PFSK-1 (cell line): Measurements from ENCODE around the gene MGAT5.

Source experiments
- FOXP2 ChIP-seq: optimal IDR thresholded peaks from 2 replicates; pipeline ENCODE3; 2011; ENCODE audit warnings: borderline replicate concordance, control low read depth, inconsistent platforms; ENCODE audit not compliant: insufficient read depth; ENCODE audit errors: extremely low read length, extremely low read depth
- POLR2AphosphoS5 ChIP-seq: IDR thresholded peaks from 2 replicates; pipeline ENCODE4 v1.6.1; 2012; ENCODE audit warnings: low read depth, mild to moderate bottlenecking, control low read depth, low read length, moderate library complexity
- REST ChIP-seq, 2 experiments: IDR thresholded peaks; 2 replicates each; pipeline versions ENCODE4 v1.6.1 to v1.8.0; 2011 to 2012; ENCODE audit warnings: low read depth in 2 of 2, low read length in 2 of 2, control low read depth in 1 of 2, inconsistent platforms in 1 of 2, mild to moderate bottlenecking in 1 of 2, moderate library complexity in 1 of 2; ENCODE audit not compliant: insufficient read depth in 1 of 2
- SIN3A ChIP-seq: IDR thresholded peaks from 2 replicates; pipeline ENCODE4 v1.6.1; 2012; ENCODE audit warnings: mild to moderate bottlenecking, low read length, moderate library complexity, borderline replicate concordance; ENCODE audit not compliant: insufficient read depth
- TAF1 ChIP-seq: IDR thresholded peaks from 2 replicates; pipeline ENCODE4 v1.6.1; 2012; ENCODE audit warnings: low read length, control low read depth, borderline replicate concordance; ENCODE audit not compliant: insufficient read depth

The MGAT5 gene

GRCh38 chr2:134295441-134295840 is 41.6 kb downstream of the MGAT5 start:
- no peak for TF ChIP-seq POLR2AphosphoS5
- TF ChIP-seq FOXP2: no peak
- TF ChIP-seq TAF1: no peak

GRCh38 chr2:134296301-134296700 is 42.4 kb downstream of the MGAT5 start:
- TF ChIP-seq SIN3A (no peak), TAF1 (no peak), FOXP2 (no peak), REST (IDR thresholded peaks at IDR 0.05; ENCODE audit: insufficient read depth in 1 of 2, low read depth in 2 of 2, low read length in 2 of 2) (no peak), POLR2AphosphoS5 (no peak)

DNA sequence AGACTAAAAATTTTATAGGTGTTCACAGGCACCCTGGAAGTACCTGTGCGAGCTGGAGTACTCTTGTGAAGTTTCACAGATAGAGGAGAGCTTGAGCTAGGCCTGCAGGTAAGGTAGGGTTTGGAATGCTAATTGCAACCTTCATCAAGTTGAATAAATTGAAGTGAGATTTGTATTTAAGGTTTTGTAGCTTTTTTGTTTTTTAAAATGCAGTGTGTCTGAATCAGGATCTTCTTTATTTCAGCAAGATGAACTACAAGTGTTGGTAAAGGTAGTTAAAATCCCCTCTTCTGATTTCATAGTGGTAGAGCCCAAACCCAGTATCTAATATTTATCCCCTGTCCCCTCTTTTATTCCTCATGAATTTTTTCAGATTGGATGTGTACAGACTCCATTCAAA is 45.5 kb downstream of the MGAT5 start:
- TF ChIP-seq REST (IDR thresholded peaks at IDR 0.05; ENCODE audit: insufficient read depth in 1 of 2, low read depth in 2 of 2, low read length in 2 of 2) (no peak), FOXP2 (no peak), SIN3A (no peak), TAF1 (no peak), POLR2AphosphoS5 (no peak)

DNA sequence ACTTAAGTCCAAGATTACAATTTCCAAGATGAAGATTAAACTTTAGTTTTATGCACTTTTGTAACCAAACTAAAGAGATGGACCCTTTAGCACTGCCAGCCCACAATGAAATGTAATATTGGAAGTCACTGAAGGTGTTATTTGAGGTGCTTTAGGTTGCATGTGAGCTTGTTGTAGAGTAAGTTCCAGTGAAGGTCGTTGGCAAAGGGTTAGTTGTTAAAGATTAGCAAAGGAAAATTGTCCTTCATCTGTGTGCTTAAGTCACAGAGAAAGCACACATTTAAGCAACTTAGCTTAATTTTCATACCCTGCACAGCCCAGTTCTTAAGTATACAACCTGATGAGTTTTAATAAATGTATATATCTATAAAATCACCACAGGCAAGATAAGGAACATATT is 46.7 kb downstream of the MGAT5 start:
- TF ChIP-seq REST (IDR thresholded peaks at IDR 0.05; ENCODE audit: insufficient read depth in 1 of 2, low read depth in 2 of 2, low read length in 2 of 2): no peak
- TF ChIP-seq POLR2AphosphoS5: no peak
- no peak for TF ChIP-seq TAF1
- TF ChIP-seq SIN3A: no peak
- no peak for TF ChIP-seq FOXP2

DNA sequence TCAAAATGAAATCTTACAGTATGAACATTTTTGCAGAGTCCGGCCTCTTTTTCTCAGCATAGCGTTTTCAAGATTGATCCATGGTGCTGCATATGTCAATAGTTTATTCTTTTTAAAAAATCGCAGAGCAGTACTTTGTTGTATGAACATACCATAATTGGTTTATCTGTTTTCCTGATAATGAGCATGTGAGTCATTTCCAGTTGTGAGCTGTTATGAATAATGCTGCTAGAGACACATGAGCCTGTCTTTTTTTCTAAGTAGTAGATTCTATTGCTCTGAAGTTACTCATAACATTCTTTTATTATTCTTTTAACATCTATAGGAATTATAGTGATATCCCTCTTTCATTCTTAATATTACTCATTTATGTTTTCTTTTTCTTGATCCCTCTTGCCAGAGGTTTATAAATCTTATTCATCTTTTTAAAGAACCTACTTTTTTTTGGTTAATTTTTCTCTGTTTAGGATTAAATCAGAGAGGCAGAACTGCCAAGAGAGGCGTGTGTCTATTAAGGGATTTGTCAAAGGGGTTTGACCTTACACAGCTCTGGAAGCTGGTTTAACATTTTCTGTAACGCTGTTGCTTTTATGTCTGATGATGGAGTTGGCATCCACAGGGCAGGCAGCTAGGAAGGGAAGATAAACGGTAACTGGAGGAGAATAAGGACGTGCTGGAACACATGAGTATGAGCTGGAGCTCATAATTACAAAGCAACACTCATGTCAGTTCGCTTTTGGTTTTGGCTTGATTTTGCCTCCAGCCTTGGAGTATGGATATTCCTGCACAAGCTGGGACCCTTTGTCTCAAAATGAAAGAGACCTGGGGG is 47.4 kb downstream of the MGAT5 start:
- TF ChIP-seq POLR2AphosphoS5: no peak
- no peak for TF ChIP-seq SIN3A
- TF ChIP-seq TAF1: no peak
- no peak for TF ChIP-seq FOXP2
- no peak for TF ChIP-seq REST (IDR thresholded peaks at IDR 0.05; ENCODE audit: insufficient read depth in 1 of 2, low read depth in 2 of 2, low read length in 2 of 2)
